Gastrocnemius medialis (tissue), 4 donors: Measurements from ENCODE around the gene MYH16.

ENCODE experiments used
- POLR2A ChIP-seq, 2 donors: fragments of 450-650 bp; IDR thresholded peaks; one replicate each; pipeline ENCODE4 v1.6.1; 2017; ENCODE audit warnings: antibody characterized with exemption in 2 of 2, mild to moderate bottlenecking in 2 of 2, moderate library complexity in 2 of 2
- TF ChIP-seq, protein P1 (sequence below), 5 experiments: fragments of 450-650 bp in 3 of 5; fragments of 200-600 bp in 2 of 5; sonication (generic) in 2 of 5; IDR thresholded peaks in 4 of 5; conservative IDR thresholded peaks in 1 of 5; 1 replicate in 4 of 5; 2 replicates in 1 of 5; pipeline ENCODE4 v1.5.1; 2016 to 2019; ENCODE audit warnings: antibody characterized with exemption in 5 of 5, mild to moderate bottlenecking in 3 of 5, moderate library complexity in 3 of 5

- TF ChIP-seq, protein P1, sequence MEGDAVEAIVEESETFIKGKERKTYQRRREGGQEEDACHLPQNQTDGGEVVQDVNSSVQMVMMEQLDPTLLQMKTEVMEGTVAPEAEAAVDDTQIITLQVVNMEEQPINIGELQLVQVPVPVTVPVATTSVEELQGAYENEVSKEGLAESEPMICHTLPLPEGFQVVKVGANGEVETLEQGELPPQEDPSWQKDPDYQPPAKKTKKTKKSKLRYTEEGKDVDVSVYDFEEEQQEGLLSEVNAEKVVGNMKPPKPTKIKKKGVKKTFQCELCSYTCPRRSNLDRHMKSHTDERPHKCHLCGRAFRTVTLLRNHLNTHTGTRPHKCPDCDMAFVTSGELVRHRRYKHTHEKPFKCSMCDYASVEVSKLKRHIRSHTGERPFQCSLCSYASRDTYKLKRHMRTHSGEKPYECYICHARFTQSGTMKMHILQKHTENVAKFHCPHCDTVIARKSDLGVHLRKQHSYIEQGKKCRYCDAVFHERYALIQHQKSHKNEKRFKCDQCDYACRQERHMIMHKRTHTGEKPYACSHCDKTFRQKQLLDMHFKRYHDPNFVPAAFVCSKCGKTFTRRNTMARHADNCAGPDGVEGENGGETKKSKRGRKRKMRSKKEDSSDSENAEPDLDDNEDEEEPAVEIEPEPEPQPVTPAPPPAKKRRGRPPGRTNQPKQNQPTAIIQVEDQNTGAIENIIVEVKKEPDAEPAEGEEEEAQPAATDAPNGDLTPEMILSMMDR (IDR thresholded peaks at IDR 0.05 in 4 of 5, conservative IDR thresholded peaks at IDR 0.05 in 1 of 5): no peak
- TF ChIP-seq POLR2A (IDR thresholded peaks at IDR 0.05): no peak
Measured at GRCh38 chr7:99242682-99243081, 30.0 kb upstream of the MYH16 start.
